Keratinocyte (primary cell): Measurements from ENCODE around the gene MICOS13. TPM values are rescaled to one million over a fixed set of nuclear protein-coding genes. Genes with fewer than 3 reads are reported as not detected.

Experiments used
- DNase-seq: peaks from one replicate; pipeline ENCODE4 v3.0.0-alpha.2; 2011; ENCODE audit warnings: low read depth, missing footprints, low spot score
- FAIRE-seq: peaks from 2 replicates; lab custom pipeline; 2011; peaks lifted over from hg19 to GRCh38; lab: Jason Lieb, UNC
- H2AFZ ChIP-seq: 2 replicates; pipeline ENCODE4 v1.6.0; 2012; ENCODE audit warnings: low read length, control low read depth, inconsistent platforms; ENCODE audit not compliant: control insufficient read depth
- H3K27ac ChIP-seq: 2 replicates; pipeline ENCODE4 v1.5.1; 2011; ENCODE audit warnings: low read length; ENCODE audit not compliant: control insufficient read depth, insufficient read depth
- H3K27me3 ChIP-seq: 3 replicates; pipeline ENCODE4 v1.6.0; 2011; ENCODE audit warnings: low read length; ENCODE audit not compliant: control insufficient read depth, insufficient read depth; ENCODE audit errors: extremely low read depth
- H3K36me3 ChIP-seq, 2 experiments: 2 replicates in 1 of 2; 3 replicates in 1 of 2; pipeline ENCODE4 v1.5.1; 2011; ENCODE audit warnings: low read length in 2 of 2, mild to moderate bottlenecking in 1 of 2; ENCODE audit not compliant: control insufficient read depth in 2 of 2, insufficient read depth in 2 of 2; ENCODE audit errors: extremely low read depth in 1 of 2
- H3K4me1 ChIP-seq: 3 replicates; pipeline ENCODE4 v1.5.1; 2011; ENCODE audit warnings: low read length; ENCODE audit not compliant: control insufficient read depth, insufficient read depth; ENCODE audit errors: extremely low read depth
- H3K4me2 ChIP-seq: 3 replicates; pipeline ENCODE4 v1.6.0; 2011; ENCODE audit warnings: low read depth, low read length; ENCODE audit not compliant: control insufficient read depth, insufficient read depth; ENCODE audit errors: extremely low read depth
- H3K4me3 ChIP-seq, 3 experiments: fragments of 200-600 bp in 1 of 3; sonication (generic) in 1 of 3; 2 replicates in 2 of 3; 3 replicates in 1 of 3; pipeline ENCODE4 v1.5.1; 2011 to 2016; ENCODE audit warnings: low read length in 3 of 3, mild to moderate bottlenecking in 3 of 3, control low read depth in 2 of 3, inconsistent platforms in 1 of 3, low read depth in 1 of 3, mixed read lengths in 1 of 3, mixed run types in 1 of 3, moderate library complexity in 1 of 3; ENCODE audit not compliant: control insufficient read depth in 2 of 3, insufficient read depth in 2 of 3; ENCODE audit errors: extremely low read depth in 1 of 3
- H3K79me2 ChIP-seq: 2 replicates; pipeline ENCODE4 v1.6.0; 2012; ENCODE audit warnings: low read length; ENCODE audit not compliant: control insufficient read depth, insufficient read depth
- H3K9ac ChIP-seq: 3 replicates; pipeline ENCODE4 v1.6.0; 2011; ENCODE audit warnings: low read length; ENCODE audit not compliant: control insufficient read depth, insufficient read depth; ENCODE audit errors: extremely low read depth
- H3K9me1 ChIP-seq: 3 replicates; pipeline ENCODE4 v1.6.0; 2011; ENCODE audit warnings: low read length; ENCODE audit not compliant: control insufficient read depth, insufficient read depth; ENCODE audit errors: extremely low read depth
- H3K9me3 ChIP-seq: 2 replicates; pipeline ENCODE4 v1.5.1; 2012; ENCODE audit warnings: low read depth, low read length; ENCODE audit not compliant: control insufficient read depth
- H4K20me1 ChIP-seq: 3 replicates; pipeline ENCODE4 v1.6.0; 2011; ENCODE audit warnings: low read length; ENCODE audit not compliant: control insufficient read depth, insufficient read depth; ENCODE audit errors: extremely low read depth
- EZH2 ChIP-seq: IDR thresholded peaks from one replicate; pipeline ENCODE4 v1.6.1; 2012; ENCODE audit warnings: inconsistent platforms, mild to moderate bottlenecking, low read length, moderate library complexity
- dilution Hi-C: fragments of 300-500 bp; cut with MboI; formaldehyde crosslinking; loops from one replicate; pipeline ENCODE4 v1.7.0; 2020; ENCODE audit warnings: low sequenced_read_pairs; ENCODE audit not compliant: extremely low pct_ligation_motif_present
- polyA plus RNA-seq, 5 experiments: library from polyadenylated mRNA; depleted of rRNA in 3 of 5; stranded (reverse) in 3 of 5; stranded (forward) in 1 of 5; unstranded in 1 of 5; fragments of >200 nt; gene quantifications; 1 replicate in 1 of 5; 2 replicates in 3 of 5; 3 replicates in 1 of 5; pipeline versions ENCODE4 v1.2.1 to v1.2.3, GENCODE V29; 2011 to 2012; ENCODE audit warnings: missing spikeins in 2 of 5, low read depth in 1 of 5, low replicate concordance in 1 of 5
- TF ChIP-seq, protein P1 (sequence below), 3 experiments: IDR thresholded peaks in 1 of 3; conservative IDR thresholded peaks in 1 of 3; optimal IDR thresholded peaks in 1 of 3; 2 replicates in 2 of 3; 3 replicates in 1 of 3; pipeline versions ENCODE3 to v1.5.1; 2011; ENCODE audit warnings: low read length in 3 of 3, mild to moderate bottlenecking in 3 of 3, moderate library complexity in 2 of 3, control low read depth in 1 of 3, inconsistent platforms in 1 of 3; ENCODE audit not compliant: insufficient read depth in 2 of 3; ENCODE audit errors: extremely low read depth in 1 of 3

The MICOS13 gene
- polyA plus RNA-seq, 1 donor (not counting 4 experiments of a cell fraction or from before 2014, with no cell fraction given), result 35.2 TPM

DNA sequence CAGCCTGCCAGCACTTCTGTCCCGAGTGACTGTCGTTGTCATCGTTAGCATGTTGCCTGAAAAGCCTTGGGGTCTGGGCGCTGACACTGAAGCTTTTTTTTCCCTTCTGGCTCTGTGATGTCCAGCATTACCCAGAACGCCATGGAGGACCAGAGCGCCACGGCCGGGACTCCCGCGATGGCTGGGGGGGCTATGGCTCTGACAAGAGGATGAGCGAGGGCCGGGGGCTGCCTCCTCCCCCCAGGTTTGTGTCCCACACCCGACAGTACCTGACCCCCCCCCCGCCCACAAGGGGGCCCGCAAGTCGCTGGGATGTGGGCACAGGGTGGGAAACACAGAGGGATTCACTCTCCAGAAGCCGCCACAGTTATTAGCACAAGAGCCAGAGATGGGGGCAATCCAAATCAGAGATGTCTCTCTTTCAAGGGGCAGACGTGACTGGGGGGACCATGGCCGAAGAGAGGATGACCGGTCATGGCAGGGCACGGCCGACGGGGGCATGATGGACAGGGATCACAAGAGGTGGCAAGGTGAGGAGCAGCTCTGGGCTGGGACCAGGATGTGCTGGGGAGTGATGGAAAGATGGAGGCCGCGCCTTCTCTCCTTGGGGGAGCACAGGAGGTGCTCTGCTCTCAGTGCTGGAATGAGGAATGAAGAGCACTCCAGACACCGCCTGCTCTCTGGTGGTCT lies 13.2 kb downstream of the MICOS13 start:
- TF ChIP-seq, protein P1, sequence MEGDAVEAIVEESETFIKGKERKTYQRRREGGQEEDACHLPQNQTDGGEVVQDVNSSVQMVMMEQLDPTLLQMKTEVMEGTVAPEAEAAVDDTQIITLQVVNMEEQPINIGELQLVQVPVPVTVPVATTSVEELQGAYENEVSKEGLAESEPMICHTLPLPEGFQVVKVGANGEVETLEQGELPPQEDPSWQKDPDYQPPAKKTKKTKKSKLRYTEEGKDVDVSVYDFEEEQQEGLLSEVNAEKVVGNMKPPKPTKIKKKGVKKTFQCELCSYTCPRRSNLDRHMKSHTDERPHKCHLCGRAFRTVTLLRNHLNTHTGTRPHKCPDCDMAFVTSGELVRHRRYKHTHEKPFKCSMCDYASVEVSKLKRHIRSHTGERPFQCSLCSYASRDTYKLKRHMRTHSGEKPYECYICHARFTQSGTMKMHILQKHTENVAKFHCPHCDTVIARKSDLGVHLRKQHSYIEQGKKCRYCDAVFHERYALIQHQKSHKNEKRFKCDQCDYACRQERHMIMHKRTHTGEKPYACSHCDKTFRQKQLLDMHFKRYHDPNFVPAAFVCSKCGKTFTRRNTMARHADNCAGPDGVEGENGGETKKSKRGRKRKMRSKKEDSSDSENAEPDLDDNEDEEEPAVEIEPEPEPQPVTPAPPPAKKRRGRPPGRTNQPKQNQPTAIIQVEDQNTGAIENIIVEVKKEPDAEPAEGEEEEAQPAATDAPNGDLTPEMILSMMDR (optimal IDR thresholded peaks at IDR 0.05 in 1 of 3, IDR thresholded peaks at IDR 0.05 in 1 of 3, conservative IDR thresholded peaks at IDR 0.05 in 1 of 3; ENCODE audit: extremely low read depth in 1 of 3, insufficient read depth in 2 of 3, low read length in 3 of 3), result no peak
- TF ChIP-seq EZH2, result no peak
- Histone ChIP-seq H3K9me3 (no peaks in the 10 kb centered on the region), H3K36me3 (peaks cover 44 to 49% of the 10 kb centered on the region in 2 experiments), H2AFZ (no peak overlapping the region), H3K27me3 (no peaks in the 10 kb centered on the region), H3K9ac (no peak overlapping the region), H3K4me2 (no peak overlapping the region), H3K27ac (no peak overlapping the region), H3K4me3 (no peak overlapping the region), H3K9me1 (no peaks in the 10 kb centered on the region), H3K79me2 (no peaks in the 10 kb centered on the region), H3K4me1 (no peaks in the 10 kb centered on the region), H4K20me1 (no peaks in the 10 kb centered on the region)
- FAIRE-seq, result no peak
- dilution Hi-C loops, result no loop called here
- DNase-seq, result no peak

DNA sequence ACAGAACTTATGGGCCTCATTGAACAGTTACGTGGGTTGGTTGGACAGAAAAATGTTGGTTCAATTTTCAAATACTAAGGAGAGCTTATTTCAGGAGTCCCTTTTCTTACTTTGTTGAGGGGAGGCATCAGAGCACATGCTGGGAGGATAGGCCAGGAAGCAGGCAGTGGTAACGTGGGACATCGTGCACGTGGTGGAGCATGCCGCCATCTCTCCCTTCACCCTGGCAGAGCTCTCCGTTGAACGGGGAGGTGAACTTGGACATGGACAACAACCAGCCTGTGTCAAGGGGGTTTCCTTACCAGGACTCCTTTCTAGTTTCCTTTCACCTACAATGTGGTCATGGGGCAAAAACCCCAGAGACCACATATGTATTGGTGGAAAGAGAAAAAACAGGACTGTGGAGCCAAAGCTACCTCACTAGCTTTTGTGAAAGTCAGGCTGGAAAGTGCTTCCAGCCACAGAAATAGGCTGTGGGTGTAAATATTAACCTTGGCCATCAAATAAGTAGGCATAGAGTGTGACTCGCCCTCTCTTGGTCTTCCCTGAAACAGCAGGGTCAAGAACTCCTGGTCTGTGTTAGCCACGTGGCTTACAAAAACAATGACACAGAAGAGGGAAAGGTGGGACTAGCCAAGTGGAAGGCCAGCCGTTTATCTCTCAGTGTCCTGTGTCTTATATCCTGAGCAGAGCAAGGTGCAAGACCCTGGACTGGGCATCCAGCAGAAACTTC lies 14.4 kb downstream of the MICOS13 start:
- H3K4me3 ChIP-seq, result no peak overlapping the region
- dilution Hi-C loops, result no loop called here
- H3K79me2 ChIP-seq, result no peaks in the 10 kb centered on the region
- no peak overlapping the region for H3K9ac ChIP-seq
- H3K27ac ChIP-seq, result no peak overlapping the region
- no peak for FAIRE-seq
- no peak overlapping the region for H2AFZ ChIP-seq
- H3K9me3 ChIP-seq, result no peaks in the 10 kb centered on the region
- no peaks in the 10 kb centered on the region for H3K27me3 ChIP-seq
- H3K4me2 ChIP-seq, result no peak overlapping the region
- no peaks in the 10 kb centered on the region for H4K20me1 ChIP-seq
- H3K9me1 ChIP-seq, result no peaks in the 10 kb centered on the region
- peaks cover 49 to 53% of the 10 kb centered on the region in 2 experiments for H3K36me3 ChIP-seq
- DNase-seq, result no peak
- TF ChIP-seq, protein P1 (optimal IDR thresholded peaks at IDR 0.05 in 1 of 3, IDR thresholded peaks at IDR 0.05 in 1 of 3, conservative IDR thresholded peaks at IDR 0.05 in 1 of 3; ENCODE audit: extremely low read depth in 1 of 3, insufficient read depth in 2 of 3, low read length in 3 of 3), result peak in 1 of 3 experiments; percentile 10
- TF ChIP-seq EZH2, result no peak
- H3K4me1 ChIP-seq, result no peaks in the 10 kb centered on the region
